ENCODE measurements around the gene USP6NL.

USP6NL gene

DNA sequence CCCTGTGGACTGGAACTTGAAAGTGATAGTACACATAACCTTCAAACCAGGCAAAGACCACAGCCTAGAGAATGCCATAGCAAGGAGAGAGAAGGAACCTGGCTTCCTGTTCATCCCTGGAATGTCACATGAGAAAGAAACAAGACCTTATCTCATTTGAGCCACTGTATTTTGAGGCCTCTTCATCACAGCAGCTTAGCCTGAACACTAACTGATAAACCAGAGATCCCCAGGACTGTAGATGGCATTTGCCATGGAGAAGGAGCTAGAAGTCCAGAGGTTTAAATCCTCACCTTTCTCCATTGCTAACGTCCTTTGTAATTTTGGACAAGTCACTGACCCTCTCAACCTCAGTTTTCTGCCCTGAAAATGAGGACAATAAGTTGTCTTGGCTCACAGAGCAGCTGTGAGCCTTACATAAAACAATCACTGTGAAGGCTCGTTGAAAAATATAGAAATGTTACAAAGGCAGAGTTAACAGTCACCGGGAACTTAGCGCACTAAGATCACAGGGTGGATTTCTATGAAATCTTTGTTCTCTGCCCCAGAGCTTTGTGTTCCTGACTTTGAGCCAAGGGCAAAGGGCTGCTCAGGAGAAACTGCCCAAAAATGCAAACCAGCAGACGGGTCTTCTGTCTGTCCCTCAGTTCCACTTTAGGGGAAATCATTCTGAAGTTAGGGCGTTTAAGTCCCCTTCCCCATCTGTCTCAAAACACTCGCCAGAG is 197.0 kb downstream of the USP6NL start:
- no peak for DNase-seq (ENCODE audit: low spot score)

DNA sequence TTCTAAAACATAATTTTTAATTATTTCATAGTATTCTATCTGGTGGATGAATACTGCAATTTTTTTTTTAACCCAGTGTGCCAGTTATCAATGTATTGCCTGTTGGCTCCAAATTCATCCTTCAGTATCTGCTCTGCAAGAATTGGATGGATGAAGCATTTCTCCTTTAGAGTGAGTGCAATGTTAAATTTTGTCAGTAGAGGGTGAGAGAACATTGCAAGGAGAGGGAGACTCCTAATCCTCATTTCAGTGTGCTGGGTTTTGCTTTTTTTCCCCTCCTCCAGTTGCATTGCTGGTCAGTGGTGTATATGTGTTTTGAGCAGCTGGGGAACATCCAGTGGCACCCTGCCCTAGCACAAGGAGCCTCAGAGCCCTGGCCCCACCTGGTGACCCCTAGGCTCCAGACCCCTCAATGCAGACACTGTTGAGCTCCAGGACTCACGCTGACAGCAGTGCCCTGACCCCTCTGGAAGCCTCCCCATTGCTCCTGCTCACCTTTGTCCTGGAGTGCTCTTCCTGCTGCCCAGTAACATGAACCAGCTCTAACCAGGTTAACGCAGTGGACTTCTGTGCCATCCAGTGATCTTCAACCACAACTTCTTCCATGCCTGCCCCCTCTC is 199.4 kb downstream of the USP6NL start:
- DNase-seq (ENCODE audit: low spot score) = no peak

DNA sequence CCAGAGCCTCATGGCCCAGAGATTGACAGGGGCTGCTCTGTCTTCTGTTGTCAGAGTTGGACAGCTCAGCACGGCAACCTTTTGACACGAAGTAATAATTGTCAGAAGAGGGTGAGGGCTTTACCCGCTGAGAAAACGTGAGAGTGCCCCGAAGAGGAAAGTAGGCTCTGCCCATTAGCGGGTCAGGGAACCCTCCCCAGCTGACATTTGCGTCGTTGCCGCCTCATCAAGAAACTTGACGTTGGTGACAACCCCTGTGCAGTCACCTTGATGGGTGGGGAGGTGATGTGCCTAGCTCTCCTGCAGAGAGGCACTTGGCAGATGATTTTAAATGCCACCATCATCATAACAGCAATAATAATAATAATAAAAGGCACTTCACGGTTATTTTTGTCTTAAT is 202.1 kb downstream of the USP6NL start:
- DNase-seq (ENCODE audit: low spot score) = no peak

DNA sequence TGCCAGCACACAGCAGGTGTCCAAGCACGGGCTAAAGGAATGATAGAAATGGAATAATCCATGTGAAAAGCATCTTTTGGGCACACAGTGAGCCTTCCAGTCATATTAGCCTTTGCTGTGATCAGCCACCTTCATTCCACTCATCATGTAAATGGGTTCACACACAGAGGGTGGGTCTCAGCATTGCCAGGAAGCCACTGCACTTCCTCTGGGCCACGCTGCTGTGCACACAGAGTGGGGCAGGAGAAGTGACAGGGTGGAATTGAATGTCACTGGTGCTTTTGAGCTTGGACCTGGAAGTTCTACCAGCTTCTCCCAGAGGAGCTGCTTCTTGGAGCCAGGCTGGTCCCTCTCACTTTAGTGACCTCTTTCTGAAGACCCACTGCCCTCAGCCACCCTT is 203.5 kb downstream of the USP6NL start:
- no peak for DNase-seq (ENCODE audit: low spot score)

DNA sequence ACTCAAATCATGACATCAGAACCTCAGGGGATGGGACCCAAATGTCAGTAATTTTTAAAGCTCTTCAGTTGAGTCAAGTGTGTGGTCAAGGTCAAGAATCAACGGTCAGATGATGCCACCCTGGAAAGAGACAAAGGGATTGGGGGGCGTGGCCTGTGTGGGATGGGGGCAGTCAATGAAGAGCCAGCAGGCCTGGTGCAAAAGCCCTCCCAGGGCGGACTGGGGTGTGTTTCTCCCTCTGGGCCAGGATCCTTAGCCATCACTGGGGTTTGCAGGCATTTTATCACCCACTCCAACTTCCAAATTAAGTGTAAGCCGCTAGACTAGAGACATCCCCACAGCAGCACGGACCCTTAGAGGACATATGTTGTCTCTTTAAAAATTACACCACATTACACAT is 204.7 kb downstream of the USP6NL start:
- DNase-seq (ENCODE audit: low spot score) = no peak

DNA sequence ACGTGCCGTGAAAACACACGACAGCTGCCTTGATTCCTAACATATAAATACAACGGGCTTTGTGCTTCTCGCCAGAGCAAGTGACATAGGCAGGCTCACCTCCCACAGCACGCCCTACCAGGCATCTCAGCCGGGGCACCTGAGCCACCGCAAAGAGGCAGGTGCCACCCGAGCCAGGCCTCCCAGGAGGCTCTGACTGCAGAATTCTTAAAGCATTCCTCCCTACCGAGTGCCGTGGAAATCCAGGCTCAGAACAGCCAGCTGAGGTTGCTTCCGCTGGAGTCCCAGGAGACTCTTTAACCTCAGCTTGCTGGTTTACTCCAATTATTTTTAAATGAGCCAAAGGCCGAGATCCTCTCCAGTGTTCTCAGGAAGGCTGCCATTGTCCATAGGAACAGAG is 206.5 kb downstream of the USP6NL start:
- no peak for DNase-seq (ENCODE audit: low spot score)
